HFFc6 (cell line): Measurements from ENCODE around the gene ASPN. TPM values are rescaled to one million over a fixed set of nuclear protein-coding genes. Genes with fewer than 3 reads are reported as not detected.

Experiments
- DNase-seq: peaks from one replicate; pipeline ENCODE4 v3.0.0-alpha.2; 2018
- H3K27ac Mint-ChIP-seq: 2 replicates; pipeline ENCODE4 v1.8.0; 2020; ENCODE audit warnings: mild to moderate bottlenecking, mixed read lengths
- H3K27me3 Mint-ChIP-seq: 2 replicates; pipeline ENCODE4 v1.8.0; 2021; ENCODE audit warnings: mild to moderate bottlenecking, moderate library complexity, mixed read lengths; ENCODE audit not compliant: insufficient read depth
- H3K36me3 Mint-ChIP-seq: 2 replicates; pipeline ENCODE4 v1.8.0; 2021; ENCODE audit warnings: low read depth, mixed read lengths
- H3K4me1 Mint-ChIP-seq: 2 replicates; pipeline ENCODE4 v1.8.0; 2020; ENCODE audit warnings: low read depth, mixed read lengths
- H3K4me3 Mint-ChIP-seq: 2 replicates; pipeline ENCODE4 v1.8.0; 2020; ENCODE audit warnings: mild to moderate bottlenecking, moderate library complexity, mixed read lengths
- H3K9me3 Mint-ChIP-seq: 2 replicates; pipeline ENCODE4 v1.8.0; 2020; ENCODE audit warnings: mild to moderate bottlenecking, mixed read lengths
- CTCF ChIP-seq: fragments of 200-600 bp; sonication (generic); IDR thresholded peaks from 2 replicates; pipeline ENCODE4 v1.5.0; 2021; ENCODE audit warnings: antibody characterized with exemption, mild to moderate bottlenecking
- total RNA-seq, 6 experiments: library from RNA; stranded (reverse); fragmentation: NEBNext Ultra II Directional; extraction: Animal tissue kit (Norgen Biotek cat#: 25700); gene quantifications; 2 replicates in 1 of 6; 3 replicates in 5 of 6; pipeline ENCODE4 v1.2.3, GENCODE V29; 2021

Gene ASPN
- total RNA-seq, 6 experiments from 2014 or later, result 4.0 to 6.7 (median 4.6) TPM

- no peak for DNase-seq
- H3K4me1 Mint-ChIP-seq, result peaks cover 58% of the 10 kb centered on the region
- no peaks in the 10 kb centered on the region for H3K9me3 Mint-ChIP-seq
- H3K4me3 Mint-ChIP-seq, result peak overlapping the region; percentile 75
- peak overlapping the region; percentile 82 for H3K27ac Mint-ChIP-seq
- no peaks in the 10 kb centered on the region for H3K27me3 Mint-ChIP-seq
- no peaks in the 10 kb centered on the region for H3K36me3 Mint-ChIP-seq
- no peak for TF ChIP-seq CTCF
These were observed 1.2 kb downstream of the ASPN start for GRCh38 chr9:92480986-92481633.

GRCh38 chr9:92480291-92480771 is 2.0 kb downstream of the ASPN start:
- peaks cover 58% of the 10 kb centered on the region for H3K4me1 Mint-ChIP-seq
- TF ChIP-seq CTCF, result no peak
- H3K9me3 Mint-ChIP-seq, result no peaks in the 10 kb centered on the region
- no peak for DNase-seq
- no peaks in the 10 kb centered on the region for H3K27me3 Mint-ChIP-seq
- H3K27ac Mint-ChIP-seq, result peak overlapping the region; percentile 82
- peak overlapping the region; percentile 54 for H3K4me3 Mint-ChIP-seq
- H3K36me3 Mint-ChIP-seq, result no peaks in the 10 kb centered on the region

- H3K9me3 Mint-ChIP-seq, result no peaks in the 10 kb centered on the region
- no peaks in the 10 kb centered on the region for H3K36me3 Mint-ChIP-seq
- H3K4me3 Mint-ChIP-seq, result no peak overlapping the region
- TF ChIP-seq CTCF, result no peak
- peaks cover 51% of the 10 kb centered on the region for H3K4me1 Mint-ChIP-seq
- no peak for DNase-seq
- H3K27ac Mint-ChIP-seq, result peak overlapping the region; percentile 21; the same call in 1 of the 2 replicates
- H3K27me3 Mint-ChIP-seq, result no peaks in the 10 kb centered on the region
These were observed 3.0 kb downstream of the ASPN start for GRCh38 chr9:92479346-92479745.

GRCh38 chr9:92478783-92479182 is 3.5 kb downstream of the ASPN start:
- peaks cover 45% of the 10 kb centered on the region for H3K4me1 Mint-ChIP-seq
- no peaks in the 10 kb centered on the region for H3K27me3 Mint-ChIP-seq
- no peaks in the 10 kb centered on the region for H3K9me3 Mint-ChIP-seq
- no peaks in the 10 kb centered on the region for H3K36me3 Mint-ChIP-seq
- no peak overlapping the region for H3K27ac Mint-ChIP-seq
- no peak overlapping the region for H3K4me3 Mint-ChIP-seq
- TF ChIP-seq CTCF, result no peak
- no peak for DNase-seq

- no peak overlapping the region for H3K27ac Mint-ChIP-seq
- H3K4me3 Mint-ChIP-seq, result no peak overlapping the region
- H3K36me3 Mint-ChIP-seq, result no peaks in the 10 kb centered on the region
- no peak for TF ChIP-seq CTCF
- no peaks in the 10 kb centered on the region for H3K27me3 Mint-ChIP-seq
- no peak for DNase-seq
- H3K9me3 Mint-ChIP-seq, result no peaks in the 10 kb centered on the region
- peaks cover 27% of the 10 kb centered on the region for H3K4me1 Mint-ChIP-seq
These were observed 5.3 kb downstream of the ASPN start for GRCh38 chr9:92476962-92477361.
